Stimulated activated CD8-positive, alpha-beta memory T cell treated with anti-CD3 and anti-CD28 coated beads, Interleukin-2, amount 100 ng/mL, for 1 hour (primary cell): ENCODE data around the gene ACSS3.

Experiments used
- DNase-seq, 2 donors: peaks; one replicate each; pipeline ENCODE4 v3.0.0-alpha.2; 2020; ENCODE audit warnings: low read depth in 2 of 2

ACSS3 gene

DNA sequence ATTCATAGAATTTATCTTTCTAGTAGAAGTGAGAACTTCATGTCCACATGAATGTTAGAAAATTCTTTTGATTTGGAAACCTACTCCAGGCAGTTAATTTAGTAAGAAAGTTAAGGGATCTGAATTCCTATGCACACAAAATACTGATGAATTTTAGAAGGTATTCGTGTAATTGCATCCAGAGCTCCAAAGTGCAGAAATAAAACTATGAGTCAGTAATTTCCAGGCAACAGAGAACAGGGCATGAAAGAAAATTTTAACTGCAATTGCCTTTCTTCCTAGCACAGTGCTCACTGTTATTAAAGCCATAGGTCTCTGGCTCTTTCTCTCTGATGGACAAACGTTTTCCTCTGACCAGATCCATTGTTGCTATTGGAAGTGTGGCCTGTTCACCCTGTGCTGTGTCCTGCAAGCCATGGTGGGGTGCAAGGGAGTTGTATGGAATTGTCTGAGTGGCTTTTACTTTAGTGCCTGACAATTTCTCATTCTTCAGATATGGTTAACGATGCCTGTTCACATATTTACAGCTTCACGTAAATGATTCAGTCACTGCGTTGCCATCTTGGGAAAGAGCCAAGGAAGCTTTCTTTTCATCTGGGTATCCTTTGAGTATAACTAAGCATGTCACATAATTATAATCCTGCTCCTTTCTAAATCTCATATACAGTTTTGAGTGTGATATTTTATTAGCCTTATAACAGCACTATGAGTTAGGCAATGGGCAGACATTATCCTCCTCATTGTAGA, 145.1 kb downstream of the ACSS3 start:
- no peak for DNase-seq

DNA sequence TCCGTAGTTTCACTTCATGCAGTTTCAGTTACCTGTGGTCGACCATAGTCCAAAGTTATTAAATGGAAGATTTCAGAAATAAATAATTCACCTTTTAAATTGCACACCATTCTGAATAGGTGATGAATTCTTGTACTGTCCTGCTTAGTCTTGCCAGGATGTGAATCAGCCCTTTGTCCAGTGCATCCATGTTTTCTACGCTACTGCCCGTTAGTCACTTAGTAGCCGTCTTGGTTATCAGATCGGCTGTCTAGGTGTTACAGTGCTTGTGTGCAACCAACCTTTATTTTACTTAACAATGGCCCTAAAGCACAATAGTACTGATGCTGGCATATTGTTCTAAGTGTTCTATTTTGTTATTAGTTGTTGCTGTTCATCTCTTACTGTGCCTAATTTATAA, 146.7 kb downstream of the ACSS3 start:
- DNase-seq: no peak

DNA sequence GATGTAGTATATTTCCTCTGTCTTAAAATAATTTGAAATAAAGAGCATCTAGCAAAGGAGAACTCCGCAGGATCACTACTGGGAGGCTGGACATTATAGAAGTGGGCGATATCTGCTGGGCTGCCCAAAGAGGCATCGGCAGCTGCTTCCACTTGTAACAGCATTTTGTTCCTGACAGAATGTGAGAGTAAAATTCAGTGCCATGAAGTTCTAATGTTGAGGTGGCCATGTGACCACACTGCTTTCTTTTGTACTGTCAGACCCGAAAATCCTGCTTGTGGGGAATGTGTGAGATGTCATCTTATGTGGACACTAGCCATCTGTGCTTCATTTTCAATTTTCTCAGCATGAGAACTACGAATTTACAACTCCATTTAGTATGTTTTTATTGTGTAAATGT, 151.9 kb downstream of the ACSS3 start:
- no peak for DNase-seq

DNA sequence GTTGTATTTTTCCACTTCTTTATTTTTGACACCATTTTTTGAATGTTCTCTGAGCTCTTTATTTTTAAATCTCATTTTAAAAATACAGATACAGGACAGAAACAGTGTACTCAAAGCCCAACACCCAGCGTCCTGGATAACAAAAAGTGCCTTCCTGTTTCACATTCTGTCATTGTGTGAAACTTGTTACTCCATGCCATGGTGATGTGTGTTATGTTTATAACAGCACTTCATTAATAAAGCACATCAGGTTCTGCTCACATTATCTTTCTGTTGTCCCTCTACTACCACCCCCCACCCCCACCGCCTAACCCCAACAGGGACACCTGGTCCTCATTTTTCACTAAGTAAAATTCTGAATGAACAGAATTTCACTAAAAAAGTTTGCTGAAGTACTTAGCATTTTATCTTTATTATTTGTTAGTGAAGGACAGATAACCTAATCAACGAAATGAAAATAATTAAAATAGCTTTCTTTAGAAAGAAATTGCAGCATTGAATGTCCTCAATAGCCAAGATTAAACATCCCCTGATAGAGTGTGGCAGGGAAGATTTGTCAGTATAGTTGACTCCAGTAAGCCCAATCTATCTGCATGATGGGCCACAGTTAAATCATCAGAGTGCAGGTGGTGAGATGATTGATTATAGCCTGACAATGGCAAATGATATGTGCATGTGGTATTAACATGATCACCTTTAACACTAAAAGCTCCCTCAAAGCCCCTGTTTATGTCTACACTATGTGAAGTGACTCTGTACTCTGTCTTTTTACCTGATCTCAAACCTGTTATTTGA, 153.9 kb downstream of the ACSS3 start:
- DNase-seq: no peak

DNA sequence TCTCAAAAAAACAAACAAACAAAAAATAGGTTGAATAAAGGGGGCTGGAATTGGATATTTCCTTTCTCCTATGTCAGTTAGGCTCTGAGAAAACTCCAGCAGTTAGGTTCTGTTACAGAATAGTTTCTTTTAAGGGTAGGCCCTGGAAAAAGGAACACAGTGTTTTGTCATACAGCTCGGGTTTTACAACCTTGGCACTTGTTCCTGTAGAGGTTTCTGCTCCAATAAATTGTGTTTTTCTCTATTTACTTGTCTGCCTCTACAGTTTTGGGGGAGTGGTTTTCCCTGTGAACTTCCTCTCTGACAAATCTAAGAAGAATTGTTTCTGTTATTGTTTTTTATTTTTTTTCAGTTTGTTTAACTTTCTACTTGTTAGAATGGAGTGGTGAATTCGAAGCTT, 167.6 kb downstream of the ACSS3 start:
- DNase-seq: no peak

DNA sequence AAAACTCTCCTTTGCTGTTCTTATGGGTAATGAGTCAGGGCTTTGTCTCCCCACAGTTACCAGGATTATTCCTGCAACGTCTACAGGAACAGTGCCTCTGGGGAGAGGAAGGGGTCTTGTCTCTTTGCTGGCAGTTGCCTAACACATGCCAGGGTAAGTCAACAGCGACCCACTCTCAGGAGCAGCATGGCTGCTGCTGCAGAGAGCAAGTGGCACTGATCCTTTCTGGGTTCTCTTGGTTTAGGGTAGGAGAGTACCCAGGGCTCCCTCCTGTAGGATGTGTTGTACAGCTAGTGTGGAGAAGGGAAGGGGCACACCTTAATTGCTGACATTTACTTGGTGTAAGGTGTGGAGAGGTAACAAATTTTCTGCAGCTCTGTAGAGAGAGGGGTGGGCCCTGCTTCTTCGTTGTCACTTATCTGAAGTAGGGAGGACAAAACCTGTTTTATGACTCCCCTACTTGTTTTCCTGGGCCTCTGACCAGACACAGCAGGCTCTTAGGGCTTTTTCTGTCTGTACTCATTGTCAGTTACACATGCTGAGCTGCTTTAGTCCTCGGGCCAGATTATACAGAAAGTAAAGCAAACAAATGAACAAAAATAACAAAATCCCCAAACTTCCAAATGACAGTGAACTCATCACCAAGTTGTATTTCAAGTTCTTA, 168.2 kb downstream of the ACSS3 start:
- DNase-seq: no peak

DNA sequence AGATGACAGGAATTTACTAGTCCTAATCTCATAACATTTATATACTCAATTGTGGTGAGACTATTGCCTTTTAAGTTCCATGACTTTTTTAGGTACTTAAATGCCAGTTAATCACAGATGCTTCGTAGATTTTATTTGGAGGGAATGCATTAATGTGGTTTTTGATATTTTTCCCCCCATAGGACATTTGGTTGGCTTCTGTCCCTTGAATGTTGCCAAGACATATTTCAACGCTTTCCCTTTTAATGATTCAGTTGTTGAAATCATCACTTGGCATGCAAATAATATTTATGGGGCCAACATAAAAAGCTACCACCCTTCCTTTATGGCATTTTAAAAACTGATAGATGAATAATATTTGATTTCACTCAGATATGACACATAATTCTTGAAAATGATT, 172.1 kb downstream of the ACSS3 start:
- DNase-seq: no peak

DNA sequence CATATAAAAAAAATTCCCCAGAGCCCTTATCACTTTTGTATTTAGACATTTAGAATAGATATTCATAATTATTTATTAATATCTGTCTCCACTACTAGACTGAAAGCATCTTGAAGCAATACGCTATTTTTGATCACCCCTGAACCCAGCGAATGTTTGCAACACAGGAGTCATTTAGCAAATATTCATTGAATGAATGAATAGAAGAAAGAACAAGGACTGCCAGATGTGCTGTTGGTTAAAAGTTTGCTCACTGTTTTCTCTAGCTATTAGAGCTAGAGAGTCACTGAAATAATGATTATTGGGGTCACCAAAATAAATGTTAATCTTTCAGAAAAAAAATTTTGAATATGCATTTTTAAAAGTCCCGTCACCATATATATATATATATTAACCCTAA, 174.3 kb downstream of the ACSS3 start:
- DNase-seq: no peak

DNA sequence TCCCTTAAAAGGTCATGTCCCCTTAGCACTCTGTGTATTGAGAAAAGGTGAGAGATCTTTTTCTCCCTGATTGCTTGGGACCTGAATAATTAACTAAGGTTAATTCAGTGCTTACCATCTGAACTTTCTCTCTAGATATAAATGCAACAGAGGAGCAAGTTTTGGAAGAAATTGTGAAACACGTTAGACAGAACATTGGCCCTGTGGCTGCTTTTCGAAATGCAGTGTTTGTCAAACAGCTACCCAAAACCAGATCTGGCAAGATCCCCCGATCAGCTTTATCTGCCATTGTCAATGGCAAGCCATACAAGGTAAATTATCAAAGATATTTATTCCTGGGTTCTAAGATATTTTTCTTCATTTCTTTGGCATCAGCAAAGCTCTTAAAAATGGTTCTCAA, 175.5 kb downstream of the ACSS3 start:
- no peak for DNase-seq

DNA sequence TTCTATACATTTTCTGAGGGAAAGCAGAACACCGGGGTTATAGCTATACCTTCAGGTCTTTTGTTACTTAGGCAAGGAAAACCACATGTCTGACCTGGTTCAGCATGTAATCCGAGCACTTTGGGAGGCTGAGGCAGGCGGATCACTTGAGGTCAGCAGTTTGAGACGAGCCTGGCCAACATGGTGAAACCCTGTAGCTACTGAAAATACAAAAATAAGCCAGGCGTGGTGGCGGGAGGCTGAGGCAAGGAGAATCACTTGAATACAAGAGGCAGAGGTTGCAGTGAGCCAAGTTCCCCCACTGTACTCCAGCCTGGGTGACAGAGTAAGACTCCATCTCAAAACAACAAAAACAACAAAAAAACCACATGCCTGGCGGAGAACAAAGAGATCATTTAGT, 177.6 kb downstream of the ACSS3 start:
- DNase-seq: no peak

DNA sequence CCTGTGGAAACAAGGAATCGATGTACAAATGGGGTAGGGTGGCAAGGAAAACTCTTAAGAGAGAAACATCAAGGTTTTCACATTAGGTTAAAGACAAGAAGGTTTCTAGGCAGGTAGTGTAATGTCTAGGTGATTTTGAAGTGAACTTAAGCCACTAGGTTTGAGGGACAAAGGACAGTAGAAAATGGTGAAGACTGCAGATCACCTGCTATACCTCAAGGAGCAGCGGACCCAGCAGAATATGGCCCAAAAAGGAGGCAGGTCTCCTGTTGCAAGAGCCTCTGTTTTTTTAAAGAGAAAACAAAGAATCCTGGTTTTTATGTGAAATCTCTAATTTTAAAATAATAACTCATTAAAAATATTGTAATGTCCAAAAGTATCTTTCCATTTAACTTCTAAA, 178.1 kb downstream of the ACSS3 start:
- DNase-seq: no peak

DNA sequence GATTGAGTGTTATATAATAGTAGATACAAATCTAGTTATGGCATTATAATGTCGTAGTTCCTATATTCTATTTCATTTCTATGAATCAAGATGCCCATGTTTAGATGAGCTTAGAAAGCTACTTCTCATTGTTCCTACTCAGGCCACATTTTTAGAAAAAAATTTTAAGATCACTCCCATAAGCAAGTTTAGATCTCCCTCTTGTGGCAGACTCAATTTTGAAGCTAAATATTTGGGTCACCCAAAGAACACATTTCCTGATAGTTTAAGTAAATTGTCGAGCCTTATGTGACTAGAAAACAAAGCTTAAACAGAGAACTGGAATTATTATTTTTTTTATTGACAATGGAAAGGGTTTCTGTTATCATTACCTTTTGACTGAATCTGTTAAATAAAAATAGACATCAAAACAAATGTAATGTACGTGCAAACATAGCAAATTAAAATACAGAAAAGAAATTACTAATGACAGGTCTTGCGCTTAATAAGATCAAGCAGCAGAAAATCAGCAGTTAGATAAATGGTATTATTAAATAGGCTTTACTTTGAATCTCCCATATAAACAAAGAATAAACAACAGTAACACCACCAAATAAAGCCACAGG, 180.2 kb downstream of the ACSS3 start:
- no peak for DNase-seq

DNA sequence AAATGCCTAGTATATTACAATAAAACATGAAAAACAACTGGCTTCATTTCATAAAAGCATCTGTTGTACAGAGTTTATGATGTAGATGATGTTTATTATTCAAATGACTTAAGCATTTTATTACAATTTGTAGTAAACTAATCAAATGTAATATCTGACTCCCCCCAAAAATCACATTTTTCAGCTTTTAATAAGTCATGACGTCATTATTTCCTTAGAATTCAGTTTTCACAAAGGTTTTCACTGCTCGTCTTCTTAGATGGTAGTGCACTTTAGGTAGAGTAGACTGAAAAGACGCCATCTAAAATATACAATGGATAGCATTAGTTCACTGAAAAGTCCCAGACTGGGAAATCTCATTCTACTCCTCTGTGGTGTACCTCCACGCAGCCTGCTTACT, 181.5 kb downstream of the ACSS3 start:
- DNase-seq: no peak

DNA sequence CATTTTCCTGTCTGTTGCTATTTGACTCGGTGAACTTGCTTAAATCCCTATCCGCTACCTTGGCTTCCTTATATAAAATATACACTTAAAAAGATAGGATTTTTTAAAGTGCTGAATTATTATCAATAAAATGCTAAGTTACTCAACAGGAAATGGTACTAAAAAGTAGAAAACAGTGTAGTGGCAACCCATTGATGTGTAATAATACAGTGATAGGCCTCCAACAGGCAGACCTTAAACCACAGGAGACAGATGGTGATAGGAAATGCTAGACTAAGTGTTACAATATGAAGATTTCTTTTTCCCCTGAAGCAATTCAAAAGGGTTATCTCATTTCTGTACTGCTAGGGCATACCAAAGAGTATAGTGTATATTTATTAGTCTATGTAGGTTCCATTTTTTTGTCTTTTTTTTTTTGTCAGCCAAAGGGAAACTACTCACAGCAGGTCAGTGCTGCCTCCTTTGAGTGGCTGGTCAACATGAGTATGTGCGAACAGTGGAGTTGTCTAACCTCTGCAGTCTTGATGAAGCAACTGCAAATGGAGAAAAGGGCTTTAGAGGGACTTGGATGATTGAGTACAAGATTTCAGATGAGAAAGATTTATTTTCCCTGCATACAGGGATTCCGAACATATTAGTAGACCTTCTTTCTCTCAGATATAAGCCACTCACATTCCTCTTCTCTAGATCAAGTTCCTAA, 183.8 kb downstream of the ACSS3 start:
- DNase-seq: no peak

DNA sequence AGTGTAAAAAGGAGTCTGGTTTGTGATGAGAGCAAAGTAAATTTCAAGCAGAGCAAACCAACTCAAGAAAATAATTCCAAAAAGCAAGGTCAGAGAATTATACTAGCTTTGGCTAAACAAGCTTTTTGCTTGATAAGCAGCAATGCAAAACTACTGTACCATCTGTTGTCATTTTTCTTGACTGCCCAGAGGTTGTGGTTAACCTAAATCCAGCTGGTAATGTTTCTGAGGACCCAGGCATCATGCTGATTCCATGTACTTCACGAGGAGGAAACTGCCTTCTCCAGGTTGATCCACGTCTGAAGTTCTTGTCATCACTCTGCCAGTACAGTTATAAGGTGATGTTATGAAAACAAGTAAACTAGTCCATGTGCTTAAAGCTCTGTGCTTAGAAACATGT, 185.2 kb downstream of the ACSS3 start:
- no peak for DNase-seq

DNA sequence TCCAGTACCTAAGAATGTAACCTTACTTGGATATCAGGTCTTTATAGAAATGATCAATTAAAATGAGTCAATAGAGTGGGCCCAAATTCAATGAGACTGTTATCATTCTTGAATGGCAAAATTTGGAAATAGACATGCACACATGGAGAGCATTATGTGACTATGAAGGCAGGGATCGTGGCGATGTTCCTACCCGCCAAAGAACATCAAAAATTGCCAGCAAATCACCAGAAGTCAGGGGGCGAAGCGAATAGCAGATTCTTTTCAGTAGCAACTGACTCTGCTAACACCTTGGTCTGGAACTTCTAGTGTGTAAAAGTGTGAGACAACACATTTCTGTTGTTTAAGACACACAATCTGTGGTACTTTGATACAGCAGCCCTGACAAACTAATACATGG, 192.5 kb downstream of the ACSS3 start:
- DNase-seq: no peak

DNA sequence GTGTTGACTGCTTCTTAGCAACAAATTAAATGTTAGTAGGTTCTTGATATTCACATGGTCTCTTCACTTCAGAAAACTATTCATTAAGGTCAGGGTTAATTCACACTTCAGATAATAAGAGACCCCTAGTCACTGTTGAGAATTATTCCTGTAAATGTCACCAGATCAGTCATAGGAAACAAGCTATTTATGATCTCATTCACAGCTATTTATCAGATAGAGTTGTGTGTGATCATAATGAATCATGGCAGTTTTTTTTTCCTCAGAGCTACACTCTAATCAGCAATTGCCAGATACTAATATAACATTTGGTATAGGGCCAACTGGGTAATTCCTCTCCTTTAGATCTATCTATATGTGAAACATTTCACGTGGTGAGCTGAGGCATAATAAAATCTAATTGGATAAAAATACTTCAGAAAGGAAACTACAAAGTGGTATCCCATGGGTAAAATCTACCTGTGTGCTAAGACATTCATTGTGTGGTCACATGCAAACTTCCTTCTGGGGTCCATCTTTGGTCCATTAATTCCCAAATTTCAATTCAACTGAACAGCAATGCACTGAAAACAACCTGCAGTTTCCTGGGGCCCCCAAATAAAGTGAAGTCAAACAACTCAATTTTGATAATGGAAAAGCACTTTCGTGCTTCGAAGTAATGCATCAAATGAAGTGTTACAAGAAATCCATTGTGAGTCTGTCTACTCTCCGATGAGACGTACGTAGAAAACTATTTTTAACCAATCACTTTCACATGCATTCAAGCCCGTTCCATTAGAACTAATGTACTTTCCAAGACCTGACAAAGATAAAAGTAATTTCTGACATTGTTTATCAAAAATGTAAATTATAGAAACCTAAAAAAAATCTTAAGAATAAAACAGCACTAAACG, 197.0 kb downstream of the ACSS3 start:
- no peak for DNase-seq

DNA sequence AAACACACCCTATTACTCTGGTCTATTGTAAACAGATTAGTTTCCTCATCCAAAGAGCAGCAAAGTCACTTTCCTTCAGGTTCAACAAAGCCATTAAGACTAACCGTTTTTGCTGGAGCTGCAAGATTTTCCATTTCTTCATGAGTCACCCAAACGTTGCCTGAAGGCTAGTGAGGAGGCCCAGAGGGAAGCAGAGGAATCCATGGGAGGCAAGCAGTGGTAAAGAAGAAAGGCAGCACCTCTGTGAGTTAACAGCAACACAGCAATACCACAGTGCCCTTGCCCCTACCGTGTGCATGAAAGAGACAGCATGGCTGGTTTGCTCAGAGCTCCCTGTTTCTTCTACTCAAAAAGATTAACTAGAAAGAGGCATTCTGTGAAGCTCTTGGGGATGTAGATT, 206.3 kb downstream of the ACSS3 start:
- DNase-seq: no peak

DNA sequence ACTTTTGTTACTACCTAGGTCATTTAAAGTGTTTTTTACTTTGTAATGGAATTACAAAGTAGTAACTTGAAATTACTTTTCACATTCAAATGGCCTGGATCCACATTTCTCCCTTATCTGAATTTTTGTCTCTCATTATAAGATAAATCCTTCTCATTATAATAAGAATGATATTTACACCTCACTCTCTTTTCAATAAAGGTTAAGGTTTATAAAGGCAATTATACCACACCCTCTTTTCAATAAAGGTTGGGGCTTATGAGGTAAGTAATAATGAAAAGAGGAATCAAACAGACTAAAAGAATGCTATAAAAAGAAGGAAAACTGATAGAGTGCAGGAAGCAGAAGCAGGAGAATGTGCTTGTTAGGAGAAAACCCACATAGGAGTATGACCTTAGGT, 210.8 kb downstream of the ACSS3 start:
- DNase-seq: no peak

DNA sequence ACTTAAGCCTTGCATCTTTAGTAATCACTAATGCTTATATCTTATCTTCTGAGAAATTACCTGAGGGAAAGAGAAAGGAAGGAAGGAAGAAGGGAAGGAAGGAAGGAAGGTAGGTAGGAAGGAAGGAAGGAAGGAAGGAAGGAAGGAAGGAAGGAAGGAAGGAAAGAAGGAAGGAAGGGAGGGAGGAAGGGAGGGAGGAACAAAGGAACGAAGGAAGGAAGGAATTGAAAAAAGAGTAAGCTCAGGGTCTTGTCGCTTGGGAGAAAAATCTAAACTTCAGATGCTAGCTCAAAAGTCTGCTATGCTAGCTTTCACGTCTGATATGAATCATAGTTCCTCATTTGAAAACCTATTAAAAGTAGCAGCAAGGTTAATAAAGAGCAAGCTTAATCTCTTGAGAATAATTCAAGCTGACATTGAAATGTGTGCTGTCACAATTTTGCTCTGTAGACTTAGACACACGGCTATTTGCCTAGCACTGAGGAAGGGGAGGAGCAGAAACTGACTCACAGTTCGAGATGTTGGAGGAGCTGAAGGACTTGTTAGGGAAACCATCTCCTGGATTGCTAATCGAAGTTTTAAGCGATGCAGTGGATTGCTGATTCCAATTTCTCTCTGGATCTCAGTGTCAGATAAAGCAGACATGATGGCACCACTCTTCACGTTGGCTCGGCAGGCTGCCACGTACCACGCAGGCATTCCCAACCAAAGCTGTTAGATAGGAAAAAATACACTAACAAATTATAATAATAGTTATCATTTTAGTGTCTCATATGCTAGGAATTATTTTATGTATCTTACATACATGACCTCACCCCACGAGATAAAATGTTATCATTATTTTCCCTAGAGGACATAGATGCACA, 216.7 kb downstream of the ACSS3 start:
- DNase-seq: no peak
